Keratinocyte (primary cell): ENCODE measurements around the gene CBR3.

ENCODE experiments used
- CTCF ChIP-seq, 3 experiments: IDR thresholded peaks in 1 of 3; conservative IDR thresholded peaks in 1 of 3; optimal IDR thresholded peaks in 1 of 3; 2 replicates in 2 of 3; 3 replicates in 1 of 3; pipeline versions ENCODE3 to v1.5.1; 2011; ENCODE audit warnings: low read length in 3 of 3, mild to moderate bottlenecking in 3 of 3, moderate library complexity in 2 of 3, control low read depth in 1 of 3, inconsistent platforms in 1 of 3; ENCODE audit not compliant: insufficient read depth in 2 of 3; ENCODE audit errors: extremely low read depth in 1 of 3
- EZH2 ChIP-seq: IDR thresholded peaks from one replicate; pipeline ENCODE4 v1.6.1; 2012; ENCODE audit warnings: inconsistent platforms, mild to moderate bottlenecking, low read length, moderate library complexity

DNA sequence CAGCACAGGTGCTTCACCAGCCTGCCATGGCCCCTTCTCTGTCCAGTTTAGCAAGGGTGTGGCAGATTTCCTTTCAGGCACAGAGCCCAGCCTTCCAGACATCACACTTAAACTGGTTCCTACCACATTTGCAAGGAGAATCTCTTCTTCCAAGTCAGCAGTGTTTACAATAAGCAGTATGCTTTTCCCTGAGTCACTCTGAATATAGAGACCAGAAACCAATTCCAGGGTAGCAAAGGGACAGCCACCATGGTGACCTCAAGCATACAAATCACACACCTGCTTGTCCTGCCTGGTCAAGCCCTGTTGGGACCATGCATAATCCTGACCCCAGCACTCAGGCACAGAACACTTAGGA, 8.7 kb upstream of the CBR3 start:
- TF ChIP-seq CTCF (optimal IDR thresholded peaks at IDR 0.05 in 1 of 3, IDR thresholded peaks at IDR 0.05 in 1 of 3, conservative IDR thresholded peaks at IDR 0.05 in 1 of 3; ENCODE audit: extremely low read depth in 1 of 3, insufficient read depth in 2 of 3, low read length in 3 of 3) (no peak), EZH2 (no peak)
